H1 (cell line): ENCODE measurements around the gene FGB. TPM values are rescaled to one million over a fixed set of nuclear protein-coding genes. Genes with fewer than 3 reads are reported as not detected.

ENCODE experiments used
- CTCF ChIA-PET: fragments of 300-600 bp; sonication (Branson Sonifier 250); formaldehyde crosslinking; loops from one replicate; lab custom pipeline; 2021; ENCODE audit not compliant: partially characterized antibody; lab: Charles Lee
- POLR2A ChIA-PET: fragments of 300-600 bp; sonication (Branson Sonifier 250); formaldehyde crosslinking; loops from one replicate; lab custom pipeline; 2021; ENCODE audit warnings: inconsistent platforms; ENCODE audit not compliant: partially characterized antibody; lab: Charles Lee
- DNase-seq, 2 experiments: peaks; one replicate each; pipeline versions ENCODE4 v3.0.0 to v3.0.0-alpha.2; 2010 to 2022; ENCODE audit warnings: low spot score in 2 of 2, low read depth in 1 of 2, mixed read lengths in 1 of 2
- FAIRE-seq: peaks from 2 replicates; lab custom pipeline; 2011; peaks lifted over from hg19 to GRCh38; lab: Jason Lieb, UNC
- H2AFZ ChIP-seq: 2 replicates; pipeline ENCODE4 v1.8.1; 2012; ENCODE audit warnings: low read length, inconsistent platforms
- H2AK5ac ChIP-seq: 2 replicates; pipeline ENCODE4 v1.6.1; 2013; ENCODE audit warnings: low read depth, low read length
- H2BK120ac ChIP-seq: replicated peaks from 2 replicates; pipeline ENCODE3; 2013; ENCODE audit warnings: low read depth, low read length, inconsistent platforms
- H2BK12ac ChIP-seq: 2 replicates; pipeline ENCODE4 v1.6.1; 2013; ENCODE audit warnings: low read depth, low read length
- H2BK15ac ChIP-seq: 2 replicates; pipeline ENCODE4 v1.6.1; 2013; ENCODE audit warnings: low read length
- H2BK20ac ChIP-seq: 2 replicates; pipeline ENCODE4 v1.6.1; 2013; ENCODE audit warnings: low read length
- H2BK5ac ChIP-seq: 2 replicates; pipeline ENCODE4 v1.6.1; 2013; ENCODE audit warnings: low read depth, low read length
- H3K14ac ChIP-seq: 2 replicates; pipeline ENCODE4 v1.6.1; 2013; ENCODE audit warnings: inconsistent platforms; ENCODE audit not compliant: insufficient read length
- H3K18ac ChIP-seq: 2 replicates; pipeline ENCODE4 v1.6.1; 2013; ENCODE audit warnings: low read length; ENCODE audit errors: extremely low read depth
- H3K23ac ChIP-seq: 2 replicates; pipeline ENCODE4 v1.6.1; 2013; ENCODE audit warnings: inconsistent platforms; ENCODE audit not compliant: insufficient read length
- H3K23me2 ChIP-seq: 2 replicates; pipeline ENCODE4 v1.6.1; 2013; ENCODE audit warnings: low read depth, low read length
- H3K27ac ChIP-seq: 2 replicates; pipeline ENCODE4 v1.6.1; 2011; ENCODE audit warnings: low read depth, low read length, inconsistent platforms
- H3K27me3 ChIP-seq, 4 experiments: replicated peaks in 1 of 4; 1 replicate in 1 of 4; 2 replicates in 3 of 4; pipeline versions ENCODE4 v1.6.1 to v1.8.1; 2011 to 2013; ENCODE audit warnings: low read length in 3 of 4, mild to moderate bottlenecking in 3 of 4, inconsistent platforms in 2 of 4, mixed read lengths in 2 of 4, moderate library complexity in 1 of 4; ENCODE audit not compliant: control insufficient read depth in 3 of 4, insufficient read depth in 3 of 4; ENCODE audit errors: extremely low read depth in 1 of 4
- H3K36me3 ChIP-seq, 4 experiments: 2 replicates each; pipeline versions ENCODE4 v1.6.1 to v1.8.1; 2011 to 2013; ENCODE audit warnings: mild to moderate bottlenecking in 4 of 4, low read length in 3 of 4, moderate library complexity in 2 of 4, control low read depth in 1 of 4, inconsistent platforms in 1 of 4; ENCODE audit not compliant: insufficient read depth in 4 of 4, control insufficient read depth in 2 of 4
- H3K4ac ChIP-seq: replicated peaks from 2 replicates; pipeline ENCODE3; 2013; ENCODE audit warnings: low read length, low read depth, mixed read lengths, inconsistent platforms; ENCODE audit not compliant: insufficient read length
- H3K4me1 ChIP-seq, 4 experiments: replicated peaks in 1 of 4; 1 replicate in 1 of 4; 2 replicates in 3 of 4; pipeline versions ENCODE4 v1.6.1 to v1.8.1; 2011 to 2013; ENCODE audit warnings: low read length in 3 of 4, inconsistent platforms in 2 of 4, mixed read lengths in 1 of 4; ENCODE audit not compliant: insufficient read depth in 4 of 4, control insufficient read depth in 3 of 4
- H3K4me2 ChIP-seq, 2 experiments: 2 replicates each; pipeline versions ENCODE4 v1.6.1 to v1.8.1; 2011 to 2013; ENCODE audit warnings: low read depth in 2 of 2, low read length in 2 of 2, control low read depth in 1 of 2, inconsistent platforms in 1 of 2, mild to moderate bottlenecking in 1 of 2; ENCODE audit not compliant: insufficient read depth in 1 of 2
- H3K4me3 ChIP-seq, 4 experiments: fragments of 200-600, 300-600 bp in 1 of 4; sonication (generic), shearing (Covaris generic), sonication (Bioruptor Twin) in 1 of 4; 2 replicates each; pipeline versions ENCODE4 v1.5.1 to v1.8.1; 2011 to 2016; ENCODE audit warnings: low read length in 4 of 4, low read depth in 3 of 4, control low read depth in 2 of 4, inconsistent platforms in 2 of 4, mild to moderate bottlenecking in 2 of 4, mixed read lengths in 1 of 4, moderate library complexity in 1 of 4; ENCODE audit not compliant: insufficient read depth in 2 of 4; ENCODE audit errors: extremely low read depth in 1 of 4
- H3K56ac ChIP-seq: replicated peaks from 2 replicates; pipeline ENCODE3; 2013; ENCODE audit warnings: low read depth, mild to moderate bottlenecking, mixed read lengths, low read length, inconsistent platforms; ENCODE audit not compliant: insufficient read length
- H3K79me1 ChIP-seq: 2 replicates; pipeline ENCODE4 v1.6.1; 2013; ENCODE audit warnings: low read depth, low read length, control low read depth
- H3K79me2 ChIP-seq, 2 experiments: 2 replicates each; pipeline versions ENCODE4 v1.6.1 to v1.8.1; 2012 to 2013; ENCODE audit warnings: low read length in 2 of 2, mild to moderate bottlenecking in 2 of 2, inconsistent platforms in 1 of 2; ENCODE audit not compliant: insufficient read depth in 2 of 2, control insufficient read depth in 1 of 2
- H3K9ac ChIP-seq, 4 experiments: replicated peaks in 1 of 4; 1 replicate in 1 of 4; 2 replicates in 3 of 4; pipeline versions ENCODE4 v1.6.1 to v1.8.1; 2011 to 2013; ENCODE audit warnings: low read depth in 3 of 4, low read length in 3 of 4, control low read depth in 2 of 4, mild to moderate bottlenecking in 2 of 4, moderate library complexity in 2 of 4, inconsistent platforms in 1 of 4; ENCODE audit errors: extremely low read depth in 1 of 4
- H3K9me3 ChIP-seq, 2 experiments: 2 replicates each; pipeline versions ENCODE4 v1.6.1 to v1.8.1; 2012 to 2013; ENCODE audit warnings: mild to moderate bottlenecking in 2 of 2, moderate library complexity in 2 of 2, control low read depth in 1 of 2, inconsistent platforms in 1 of 2, low read depth in 1 of 2, low read length in 1 of 2, mixed read lengths in 1 of 2; ENCODE audit not compliant: insufficient read depth in 2 of 2
- H4K20me1 ChIP-seq, 2 experiments: replicated peaks in 1 of 2; 2 replicates each; pipeline versions ENCODE3 to v1.8.1; 2011 to 2013; ENCODE audit warnings: inconsistent platforms in 2 of 2, low read length in 2 of 2, mild to moderate bottlenecking in 1 of 2; ENCODE audit not compliant: insufficient read depth in 2 of 2, control insufficient read depth in 1 of 2
- H4K5ac ChIP-seq: 2 replicates; pipeline ENCODE4 v1.6.1; 2013; ENCODE audit warnings: low read length, low read depth, mixed read lengths, inconsistent platforms; ENCODE audit not compliant: insufficient read length
- H4K8ac ChIP-seq: 2 replicates; pipeline ENCODE4 v1.8.0; 2013; ENCODE audit warnings: mild to moderate bottlenecking, moderate library complexity, low read length, inconsistent platforms; ENCODE audit not compliant: insufficient read depth; ENCODE audit errors: extremely low read depth
- H4K91ac ChIP-seq: replicated peaks from 2 replicates; pipeline ENCODE3; 2013; ENCODE audit warnings: low read length, mixed read lengths, inconsistent platforms; ENCODE audit not compliant: insufficient read length
- CHD2 ChIP-seq: IDR thresholded peaks from 2 replicates; pipeline ENCODE4 v1.6.1; 2012; ENCODE audit warnings: low read length, improper control_type of control experiment
- CTBP2 ChIP-seq: IDR thresholded peaks from 2 replicates; pipeline ENCODE4 v1.7.0; 2011; ENCODE audit warnings: borderline replicate concordance, mild to moderate bottlenecking, moderate library complexity, mixed read lengths, low read length; ENCODE audit not compliant: insufficient read depth, insufficient read length
- EZH2 ChIP-seq: fragments of 200-600 bp; sonication (generic); IDR thresholded peaks from 2 replicates; pipeline ENCODE4 v1.7.1; 2012; ENCODE audit warnings: low read depth, mild to moderate bottlenecking, moderate library complexity, low read length, inconsistent platforms; ENCODE audit not compliant: severe bottlenecking
- KDM1A ChIP-seq: fragments of 200-600, 300-600 bp; sonication (generic); IDR thresholded peaks from 2 replicates; pipeline ENCODE4 v1.7.1; 2016; ENCODE audit warnings: mild to moderate bottlenecking, low read length, borderline replicate concordance
- MAFK ChIP-seq: IDR thresholded peaks from 2 replicates; pipeline ENCODE4 v1.6.1; 2012; ENCODE audit warnings: low read depth, mild to moderate bottlenecking, improper control_type of control experiment, low read length
- NANOG ChIP-seq: IDR thresholded peaks from 2 replicates; pipeline ENCODE4 v1.6.1; 2011; ENCODE audit warnings: low read length, low read depth, mild to moderate bottlenecking, inconsistent platforms; ENCODE audit not compliant: insufficient read depth, poor library complexity, severe bottlenecking
- PHF8 ChIP-seq: fragments of 200-600 bp; sonication (generic); conservative IDR thresholded peaks from 2 replicates; pipeline ENCODE4 v1.7.1; 2012; ENCODE audit warnings: low read depth, mild to moderate bottlenecking, inconsistent platforms, low read length, moderate library complexity
- POLR2A ChIP-seq, 2 experiments: IDR thresholded peaks; 1 replicate in 1 of 2; 2 replicates in 1 of 2; pipeline ENCODE4 v1.6.1; 2011; ENCODE audit warnings: low read depth in 2 of 2, low read length in 2 of 2, mild to moderate bottlenecking in 2 of 2; ENCODE audit errors: control extremely low read depth in 1 of 2
- SIRT6 ChIP-seq: IDR thresholded peaks from one replicate; pipeline ENCODE4 v1.7.1; 2012; ENCODE audit warnings: low read length, inconsistent platforms
- SP4 ChIP-seq: IDR thresholded peaks from 2 replicates; pipeline ENCODE4 v1.6.1; 2012; ENCODE audit warnings: low read length, inconsistent platforms
- TEAD4 ChIP-seq: IDR thresholded peaks from 2 replicates; pipeline ENCODE4 v1.6.1; 2012; ENCODE audit warnings: low read depth, low read length, inconsistent platforms, mixed read lengths
- USF2 ChIP-seq: IDR thresholded peaks from 2 replicates; pipeline ENCODE4 v1.6.1; 2011; ENCODE audit warnings: low read length, improper control_type of control experiment
- ZNF274 ChIP-seq: IDR thresholded peaks from 2 replicates; pipeline ENCODE4 v1.7.0; 2012; ENCODE audit warnings: low read length, borderline replicate concordance; ENCODE audit errors: extremely low read depth
- whole genome bisulfite sequencing, 2 experiments: shearing (Covaris generic) in 1 of 2; methylation state at CpG; one replicate each; pipeline versions ENCODE4 v1.1.6 to v1.1.7; 2013 to 2015; ENCODE audit warnings: low lambda C conversion rate in 2 of 2, mixed read lengths in 2 of 2, inconsistent platforms in 1 of 2, low coverage in 1 of 2, missing lambda C conversion rate in 1 of 2; ENCODE audit not compliant: insufficient replicate concordance in 2 of 2, insufficient coverage in 1 of 2, insufficient read length in 1 of 2; ENCODE audit errors: extremely low coverage in 1 of 2, missing lambda C conversion rate in 1 of 2; 5-methylcytosine and 5-hydroxymethylcytosine counted together
- polyA plus RNA-seq, 7 experiments: library from polyadenylated mRNA; depleted of rRNA in 3 of 7; stranded (reverse) in 5 of 7; unstranded in 2 of 7; fragments of >200 nt in 5 of 7; fragments of 200-250 nt in 2 of 7; gene quantifications; 1 replicate in 5 of 7; 2 replicates in 1 of 7; 4 replicates in 1 of 7; pipeline versions ENCODE4 v1.2.1 to v1.2.3, GENCODE V29; 2011 to 2013; ENCODE audit warnings: missing spikeins in 2 of 7, mixed read lengths in 2 of 7
- total RNA-seq: library from RNA; stranded (reverse); fragmentation: NEBNext Ultra II Directional; extraction: Animal tissue kit (Norgen Biotek cat#: 25700); gene quantifications from 2 replicates; pipeline ENCODE4 v1.2.1, GENCODE V29; 2021

Gene FGB
- total and polyA plus RNA-seq, 2 of the 8 experiments (the other 6 are each of a cell fraction or from before 2014, with no cell fraction given): not detected

GRCh38 chr4:154526151-154526550, 36.7 kb upstream of the FGB start:
- Histone ChIP-seq H3K4me1 (no peaks in the 10 kb centered on the region), H4K91ac (no peak overlapping the region), H4K5ac (no peak overlapping the region), H2BK120ac (no peak overlapping the region), H3K79me1 (no peaks in the 10 kb centered on the region), H3K79me2 (no peaks in the 10 kb centered on the region), H2AFZ (no peak overlapping the region), H2BK15ac (no peak overlapping the region), H3K9ac (no peak overlapping the region), H3K27me3 (no peaks in the 10 kb centered on the region), H3K18ac (no peak overlapping the region), H4K8ac (no peak overlapping the region), H3K36me3 (no peaks in the 10 kb centered on the region), H3K4me3 (no peak overlapping the region), H3K23me2 (no peaks in the 10 kb centered on the region), H3K56ac (no peak overlapping the region), H2BK12ac (no peak overlapping the region), H3K9me3 (no peaks in the 10 kb centered on the region), H3K27ac (no peak overlapping the region), H2BK20ac (no peak overlapping the region), H3K14ac (no peak overlapping the region), H3K4ac (no peak overlapping the region), H2AK5ac (no peak overlapping the region), H3K4me2 (no peak overlapping the region), H4K20me1 (no peaks in the 10 kb centered on the region), H2BK5ac (no peak overlapping the region), H3K23ac (no peak overlapping the region)
- DNase-seq (no peak), FAIRE-seq (no peak)
- WGBS, 2 experiments: 87% methylated on average over 2 of the region's 2 CpGs; no CpG with 5 or more reads in 1 of the 2 experiments
- ChIA-PET POLR2A (interaction anchor here (0.6 kb wide), 1 partner anchor 9 kb away, joined by 4 read pairs; no protein-coding TSS in a partner anchor), CTCF (interaction anchor here (1.2 kb wide), 1 partner anchor 110 kb away, joined by 3 read pairs; no protein-coding TSS in a partner anchor)
- TF ChIP-seq SP4 (no peak), MAFK (no peak), KDM1A (no peak), CTBP2 (no peak), PHF8 (no peak), ZNF274 (no peak), POLR2A (IDR thresholded peaks at IDR 0.05; ENCODE audit: control extremely low read depth in 1 of 2, low read depth in 2 of 2, low read length in 2 of 2) (no peak), USF2 (no peak), CHD2 (no peak), EZH2 (no peak), TEAD4 (no peak), NANOG (no peak), SIRT6 (no peak)
